GM12892 (cell line): ENCODE results near the gene LMF2.

Experiments
- DNase-seq: peaks from one replicate; pipeline ENCODE4 v3.0.0; 2011; ENCODE audit not compliant: insufficient read length
- FAIRE-seq: peaks from 2 replicates; lab custom pipeline; 2011; peaks lifted over from hg19 to GRCh38; lab: Jason Lieb, UNC
- POLR2A ChIP-seq: IDR thresholded peaks from 2 replicates; pipeline ENCODE4 v1.6.1; 2011; ENCODE audit warnings: low read depth, low read length, control low read depth
- POLR2AphosphoS5 ChIP-seq: IDR thresholded peaks from 2 replicates; pipeline ENCODE4 v1.6.1; 2011; ENCODE audit warnings: low read depth, low read length, control low read depth
- TAF1 ChIP-seq: IDR thresholded peaks from 2 replicates; pipeline ENCODE4 v1.6.1; 2011; ENCODE audit warnings: low read depth, mild to moderate bottlenecking, control low read depth, low read length, borderline replicate concordance

LMF2 gene

DNA sequence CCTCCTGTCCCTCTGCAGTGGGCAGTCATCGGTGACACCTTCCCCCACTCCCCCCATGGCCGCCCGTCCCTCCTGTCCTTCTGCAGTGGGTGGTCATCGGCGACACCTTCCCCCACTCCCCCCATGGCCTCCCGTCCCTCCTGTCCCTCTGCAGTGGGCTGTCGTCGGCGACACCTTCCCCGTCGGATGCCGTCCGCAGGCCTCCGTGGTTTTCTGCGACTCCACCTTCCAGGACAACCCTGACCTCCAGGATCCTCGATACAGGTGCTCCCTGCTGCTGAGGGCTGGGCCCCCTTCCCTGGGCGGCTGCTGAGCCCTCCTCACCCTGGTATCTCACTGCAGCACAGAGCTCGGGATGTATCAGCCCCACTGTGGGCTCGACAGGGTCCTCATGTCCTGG, 18.6 kb downstream of the LMF2 start:
- FAIRE-seq (no peak), DNase-seq (no peak)
- TF ChIP-seq TAF1 (no peak), POLR2A (no peak), POLR2AphosphoS5 (no peak)

DNA sequence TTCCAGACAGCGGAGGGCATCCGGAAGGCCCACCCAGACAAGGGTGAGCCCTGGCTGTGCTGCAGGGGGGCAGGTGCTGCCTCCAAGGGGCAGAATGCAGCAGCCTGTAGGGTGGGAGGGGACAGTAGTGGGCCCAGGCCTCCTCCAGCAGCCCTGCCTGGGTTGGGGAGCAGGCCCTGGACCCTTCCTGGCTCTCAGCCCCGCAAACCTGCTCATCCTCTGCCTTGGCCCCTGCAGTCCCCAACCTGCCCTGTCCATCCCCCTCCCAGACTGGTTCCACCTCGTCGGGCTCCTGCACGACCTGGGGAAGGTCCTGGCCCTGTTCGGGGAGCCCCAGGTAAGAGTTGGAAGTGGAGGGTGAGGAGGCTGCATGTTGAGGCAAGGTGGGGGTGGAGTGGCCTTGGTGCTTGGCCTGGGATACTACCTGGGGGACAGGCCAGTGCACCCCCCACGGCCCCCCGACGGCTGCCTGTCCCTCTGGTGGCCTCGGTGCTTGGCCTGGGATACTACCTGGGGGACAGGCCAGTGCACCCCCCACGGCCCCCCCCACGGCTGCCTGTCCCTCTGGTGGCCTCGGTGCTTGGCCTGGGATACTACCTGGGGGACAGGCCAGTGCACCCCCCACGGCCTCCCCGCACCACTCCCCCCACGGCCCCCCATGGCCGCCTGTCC, 19.4 kb downstream of the LMF2 start:
- FAIRE-seq (no peak), DNase-seq (no peak)
- TF ChIP-seq POLR2A (no peak), TAF1 (no peak), POLR2AphosphoS5 (no peak)

DNA sequence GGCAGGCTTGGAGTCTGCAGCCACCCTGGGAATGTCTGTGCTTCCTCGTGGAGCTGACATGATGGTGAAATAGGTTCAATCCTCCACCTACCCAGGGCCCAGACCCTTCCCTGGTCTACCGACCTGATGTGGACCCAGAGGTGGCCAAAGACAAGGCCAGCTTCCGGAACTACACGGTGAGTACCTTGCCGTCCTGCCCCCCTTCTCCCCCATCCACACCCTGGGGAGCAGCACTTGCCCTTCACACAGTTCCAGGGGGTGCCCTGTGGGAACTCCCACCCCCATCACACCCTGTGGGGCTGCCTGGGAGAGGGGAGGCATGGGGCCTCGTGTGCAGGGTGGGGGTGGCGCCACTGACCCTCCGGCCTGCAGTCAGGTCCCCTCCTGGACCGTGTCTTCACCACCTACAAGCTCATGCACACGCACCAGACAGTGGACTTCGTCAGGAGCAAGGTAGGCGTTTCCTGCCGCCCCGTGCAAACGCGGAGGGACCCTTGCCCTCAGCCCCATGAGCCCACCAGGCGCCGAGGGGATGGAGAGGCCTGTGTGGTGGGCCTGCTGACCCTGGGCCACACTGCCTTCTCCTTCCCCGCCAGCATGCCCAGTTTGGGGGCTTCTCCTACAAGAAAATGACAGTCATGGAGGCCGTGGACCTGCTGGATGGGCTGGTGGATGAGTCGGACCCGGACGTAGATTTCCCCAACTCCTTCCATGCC, 20.1 kb downstream of the LMF2 start:
- FAIRE-seq = no peak
- no peak for DNase-seq

DNA sequence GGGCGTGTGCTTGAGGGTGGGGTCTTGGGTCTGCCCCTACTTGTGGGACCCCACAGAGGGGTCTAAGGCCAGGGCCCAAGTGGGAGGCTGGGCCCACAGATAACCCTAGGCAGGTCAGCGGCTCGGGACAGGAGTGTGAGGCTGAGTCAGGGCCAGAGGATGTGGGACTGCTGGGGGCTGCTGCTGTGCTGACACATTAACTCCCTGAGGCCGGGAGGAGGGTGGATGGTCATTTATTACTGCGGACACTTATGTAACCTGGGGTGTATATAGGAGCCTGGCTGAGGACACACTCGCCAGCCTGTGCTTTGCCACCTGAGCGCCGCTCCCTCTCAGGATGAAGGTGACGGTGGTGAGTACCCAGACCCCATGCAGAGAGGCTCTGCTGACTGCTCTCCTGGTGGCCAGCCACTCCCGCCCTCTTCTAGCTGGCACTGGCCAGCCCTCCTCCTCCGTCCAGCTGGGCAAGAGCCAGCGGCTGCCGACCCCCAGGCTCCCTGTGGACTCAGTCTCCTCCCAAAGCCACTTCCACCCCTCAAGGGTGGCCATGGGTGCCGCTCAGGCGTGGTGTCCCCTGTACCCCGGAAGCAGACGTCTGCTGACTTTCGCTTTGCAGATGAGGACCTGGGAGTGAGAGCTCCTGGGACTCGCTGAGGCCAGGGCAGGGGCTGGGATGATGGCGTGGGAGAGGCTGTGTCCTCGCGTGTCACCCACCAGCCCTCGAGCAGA, 20.8 kb downstream of the LMF2 start, which contains the start of gene MIOX:
Gene MIOX, plus strand, starts transcription at position 299 of the 729 bp plus-strand sequence. Its CDS starts 39 bp downstream, at position 338.
- FAIRE-seq (no peak), DNase-seq (no peak)
- no peak for TF ChIP-seq TAF1
- no peak for TF ChIP-seq POLR2A
- no peak for TF ChIP-seq POLR2AphosphoS5

More for the DNA sequence above, 20.1 kb downstream of the LMF2 start:
- TF ChIP-seq POLR2A (no peak), POLR2AphosphoS5 (no peak), TAF1 (no peak)

DNA sequence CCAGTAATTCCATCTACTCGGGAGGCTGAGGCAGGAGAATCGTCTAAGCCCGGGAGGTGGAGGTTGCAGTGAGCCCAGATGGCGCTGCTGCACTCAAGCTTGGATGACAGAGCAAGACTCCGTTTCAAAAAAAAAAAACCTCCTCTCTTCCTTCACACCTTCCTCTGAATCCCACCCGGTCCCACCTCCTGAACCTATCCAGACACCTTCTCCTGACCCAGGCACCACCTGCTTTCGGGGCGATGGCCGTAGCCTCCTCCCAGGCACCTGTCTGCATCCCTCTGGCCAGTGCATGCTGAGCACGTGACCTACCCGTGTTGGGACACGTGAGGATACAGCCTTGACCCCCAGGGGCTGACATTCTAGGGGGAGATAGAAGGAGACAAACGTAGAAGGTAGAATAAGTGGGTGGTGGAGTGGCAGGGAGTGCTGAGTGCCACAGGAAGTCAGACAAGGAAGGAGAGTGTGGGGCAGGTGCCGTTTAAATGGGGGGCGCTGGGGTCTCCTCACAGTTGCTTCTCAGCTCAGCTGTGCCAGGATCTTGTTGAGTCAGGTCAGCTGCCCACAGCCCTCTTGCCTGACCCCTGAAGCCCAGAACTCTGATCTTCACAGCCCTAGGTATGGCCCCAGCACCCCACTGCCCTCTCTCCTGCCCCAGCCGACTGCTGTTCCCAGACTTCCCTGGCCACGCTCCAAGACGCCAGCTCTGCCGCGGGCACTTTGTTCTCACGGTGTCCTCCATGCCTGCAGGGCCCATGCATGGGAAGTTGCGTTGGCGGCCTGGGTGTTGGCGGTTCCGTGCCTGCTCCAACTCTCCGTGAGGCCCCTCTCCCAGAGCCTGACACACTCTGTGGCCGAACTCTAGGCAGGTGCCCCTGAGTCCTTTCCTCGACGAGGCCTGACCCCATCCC, 22.0 kb downstream of the LMF2 start:
- no peak for FAIRE-seq
- DNase-seq = no peak
- no peak for TF ChIP-seq POLR2A
- no peak for TF ChIP-seq POLR2AphosphoS5
- TF ChIP-seq TAF1 = no peak

DNA sequence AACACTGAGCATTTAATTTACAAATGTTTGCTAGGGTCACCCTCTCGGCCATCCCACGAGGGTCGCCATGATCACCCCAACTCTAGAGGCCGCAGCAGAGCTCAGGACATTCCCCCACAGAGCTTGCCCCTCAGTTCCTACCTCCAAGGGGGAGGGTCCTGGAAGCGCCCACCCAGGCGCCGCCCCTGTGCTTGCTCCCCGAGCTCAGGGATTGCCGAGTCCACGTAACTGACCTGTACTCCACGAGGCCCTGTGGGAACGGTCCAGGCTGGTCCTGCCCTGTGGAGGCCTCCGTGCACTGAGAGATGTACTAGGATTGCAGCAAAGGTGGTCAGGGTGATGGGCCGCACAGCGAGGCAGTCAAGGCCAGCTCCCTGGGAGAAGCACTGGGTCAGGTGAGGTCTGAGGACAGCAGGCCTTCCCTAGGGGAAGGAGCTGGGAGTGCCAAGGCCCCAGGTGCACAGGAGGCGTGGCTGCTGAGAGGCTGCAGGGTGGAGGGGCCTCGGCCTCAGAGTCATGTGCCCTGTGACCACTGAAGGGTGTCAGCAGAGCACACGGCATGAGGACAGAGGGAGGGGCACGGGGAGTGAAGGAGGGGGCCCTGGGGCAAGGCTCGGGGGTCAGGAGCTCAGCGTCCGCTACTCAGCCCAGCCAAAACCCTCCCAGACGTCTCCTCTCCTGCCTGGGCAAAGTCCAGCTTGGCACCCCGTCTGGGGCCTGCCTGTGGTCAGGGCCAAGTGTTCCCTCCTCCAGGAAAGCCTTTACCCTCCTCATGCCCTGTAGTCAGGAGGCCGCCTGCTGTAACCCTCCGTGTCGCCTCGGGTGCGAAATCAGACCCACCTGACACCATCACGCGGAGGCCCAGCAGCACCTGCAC, 23.3 kb downstream of the LMF2 start:
- no peak for FAIRE-seq
- DNase-seq = no peak
- TF ChIP-seq POLR2AphosphoS5 (no peak), TAF1 (no peak), POLR2A (no peak)

DNA sequence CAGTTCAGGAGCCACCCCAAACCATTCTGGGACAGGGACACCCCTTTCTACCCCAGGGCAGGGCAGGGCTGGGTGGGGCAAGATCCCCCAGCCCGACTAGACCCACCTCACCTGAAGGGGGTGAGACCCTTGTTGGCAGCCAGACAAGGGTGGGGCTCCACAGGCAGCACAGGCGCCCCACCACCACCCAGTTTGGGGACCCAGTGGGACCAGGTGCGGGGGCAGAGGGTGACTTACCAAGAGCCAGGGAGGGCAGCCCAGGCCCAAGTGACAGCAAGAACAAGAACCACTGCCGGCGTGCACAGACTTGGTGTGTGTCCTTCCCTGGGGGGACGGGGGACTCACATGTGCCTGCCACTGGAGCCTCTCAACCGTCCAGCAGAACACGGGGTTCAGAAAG, 23.9 kb downstream of the LMF2 start:
- TF ChIP-seq TAF1 = no peak
- TF ChIP-seq POLR2AphosphoS5 = no peak
- TF ChIP-seq POLR2A = no peak
- DNase-seq = no peak
- no peak for FAIRE-seq

DNA sequence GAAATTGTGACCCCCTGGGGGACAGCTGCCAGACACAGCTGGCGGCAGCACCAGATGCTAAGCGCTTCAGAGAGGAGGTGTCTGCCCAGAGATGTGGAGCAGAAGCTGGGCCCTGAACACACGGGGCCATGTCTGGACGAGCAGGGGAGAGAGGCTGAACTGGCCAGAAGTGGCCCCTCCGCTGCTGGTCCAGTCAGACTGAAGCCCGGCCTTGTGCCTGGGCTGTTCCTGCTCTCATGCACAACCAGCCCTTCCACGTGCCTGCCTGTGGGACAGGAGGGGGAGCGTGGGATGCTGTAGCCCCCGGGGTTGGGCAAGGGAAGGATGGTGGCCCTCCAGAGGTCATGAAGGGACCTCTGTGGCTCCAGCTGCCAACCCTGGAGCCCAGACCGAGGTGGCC, 24.4 kb downstream of the LMF2 start:
- DNase-seq (no peak), FAIRE-seq (no peak)
- TF ChIP-seq POLR2AphosphoS5 = no peak

DNA sequence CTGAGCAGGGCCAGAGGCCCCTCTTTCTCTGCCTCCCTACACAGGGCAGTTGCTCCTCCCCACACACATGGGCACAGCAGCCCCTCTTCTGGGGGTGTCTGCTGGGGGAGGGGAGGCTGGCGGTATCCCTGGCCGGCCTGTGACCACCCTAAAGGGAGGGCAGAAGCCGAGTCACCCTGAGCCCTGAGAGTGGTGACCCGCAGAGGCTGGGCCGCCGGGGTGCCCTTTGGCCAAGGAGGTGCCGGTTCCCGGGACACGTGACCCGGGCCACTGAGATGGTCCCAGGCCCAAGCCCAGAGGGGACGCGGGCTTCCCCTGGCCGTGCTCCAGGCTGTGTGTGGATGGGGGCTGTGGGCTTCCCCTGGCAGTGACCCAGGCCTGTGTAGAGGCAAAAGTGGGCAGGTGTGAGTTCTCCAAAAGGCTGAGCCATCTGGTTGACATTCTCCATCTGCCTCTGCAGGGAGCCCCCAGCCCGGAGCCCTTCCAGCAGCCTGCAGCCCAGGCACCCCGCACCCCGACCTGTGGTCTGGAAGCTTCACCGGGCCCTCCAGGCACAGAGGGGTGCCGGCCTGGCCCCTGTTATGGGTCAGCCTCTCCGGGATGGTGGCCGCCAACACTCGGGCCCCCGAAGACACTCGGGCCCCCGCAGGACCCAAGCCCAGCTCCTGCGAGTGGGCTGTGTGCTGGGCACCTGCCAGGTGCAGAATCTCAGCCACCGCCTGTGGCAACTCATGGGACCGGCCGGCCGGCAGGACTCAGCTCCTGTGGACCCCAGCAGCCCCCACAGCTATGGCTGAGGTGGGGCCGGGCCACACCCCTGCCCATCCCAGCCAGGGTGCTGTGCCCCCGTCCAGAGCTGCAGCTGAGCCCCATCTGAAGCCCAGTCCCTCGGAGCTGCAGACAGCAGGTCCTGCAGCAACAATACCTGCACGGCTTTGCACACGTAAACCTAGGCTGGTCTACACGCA, 25.1 kb downstream of the LMF2 start:
- DNase-seq (no peak), FAIRE-seq (no peak)
- TF ChIP-seq TAF1 (no peak), POLR2A (no peak), POLR2AphosphoS5 (no peak)
